ENCODE results near the gene PRR27. TPM values are rescaled to one million over a fixed set of nuclear protein-coding genes. Genes with fewer than 3 reads are reported as not detected.

PRR27 gene
- total and polyA plus RNA-seq, 9 of the 15 experiments (the other 6 are each of a cell fraction or from before 2014, with no cell fraction given), result not detected

GRCh38 chr4:70196857-70197256 lies 42.8 kb downstream of the PRR27 start:
- no peak for ATAC-seq
- H3K79me2 ChIP-seq (ENCODE audit: control insufficient read depth, insufficient read depth, low read length), result no peaks in the 10 kb centered on the region
- BruUV-seq (replicated peaks), result no TSS peak
- intact Hi-C loops (cut with micrococcal nuclease), result no loop called here
- H3K4me1 ChIP-seq (replicated peaks in 1 of 2; ENCODE audit: control insufficient read depth in 2 of 2, insufficient read depth in 2 of 2, low read length in 2 of 2), result no peaks in the 10 kb centered on the region
- no peaks in the 10 kb centered on the region for H3K27me3 ChIP-seq (ENCODE audit: control insufficient read depth in 2 of 2, insufficient read depth in 2 of 2, low read length in 2 of 2)
- no peaks in the 10 kb centered on the region; the same call in 1 of the 2 replicates for H3K9me3 ChIP-seq (replicated peaks; ENCODE audit: control insufficient read depth, insufficient read depth, low read depth, low read length)
- no peak for DNase-seq (ENCODE audit: extremely low read depth in 1 of 4, low spot score in 3 of 4)
- no peak for FAIRE-seq
- H3K9me1 ChIP-seq (ENCODE audit: control insufficient read depth, insufficient read depth, low read length), result no peaks in the 10 kb centered on the region
- no peak overlapping the region for H2AFZ ChIP-seq (ENCODE audit: low read depth, low read length)
- ChIA-PET CTCF (ENCODE audit: low intra/inter-chr PET ratio) (no interaction called here), POLR2A (no interaction called here)
- no peak overlapping the region for H3K4me2 ChIP-seq (ENCODE audit: insufficient read depth, low read length)
- no peak overlapping the region for H3K27ac ChIP-seq (ENCODE audit: extremely low read depth, low read depth, low read length)
- 0% methylated on average over 2 of the region's 2 CpGs for WGBS (ENCODE audit: insufficient coverage, low coverage, missing lambda C conversion rate)
- H3K9ac ChIP-seq (ENCODE audit: insufficient read depth in 1 of 2, low read depth in 2 of 2, low read length in 2 of 2), result no peak overlapping the region
- TF ChIP-seq KLF10 (CRISPR knock-in tag; IDR thresholded peaks at IDR 0.05) (no peak), XRCC4 (IDR thresholded peaks at IDR 0.05; ENCODE audit: extremely low read depth, insufficient read depth, insufficient read length) (no peak), ARID3A (IDR thresholded peaks at IDR 0.05; ENCODE audit: borderline replicate concordance, low read depth, low read length) (no peak), RERE (CRISPR knock-in tag; IDR thresholded peaks at IDR 0.05; ENCODE audit: borderline replicate concordance) (no peak), THAP12 (CRISPR knock-in tag; IDR thresholded peaks at IDR 0.05) (no peak), NFRKB (IDR thresholded peaks at IDR 0.05; ENCODE audit: low read depth) (no peak), ZC3H11A (IDR thresholded peaks at IDR 0.05; ENCODE audit: low read depth, low read length) (no peak), ETV1 (tag; conservative IDR thresholded peaks at IDR 0.05; ENCODE audit: low read depth) (no peak)
- no peaks in the 10 kb centered on the region for H4K20me1 ChIP-seq (replicated peaks; ENCODE audit: control insufficient read depth, insufficient read depth, low read length)
- H3K36me3 ChIP-seq (ENCODE audit: control insufficient read depth, insufficient read depth, low read length), result no peaks in the 10 kb centered on the region
- in situ Hi-C loops (cut with MboI), result no loop called here
- no peak overlapping the region for H3K4me3 ChIP-seq
